ENCODE data around the gene SLC9A3. TPM values are rescaled to one million over a fixed set of nuclear protein-coding genes. Genes with fewer than 3 reads are reported as not detected.

SLC9A3 gene
- total RNA-seq, 1 experiment from 2014 or later = 1.9 TPM

DNA sequence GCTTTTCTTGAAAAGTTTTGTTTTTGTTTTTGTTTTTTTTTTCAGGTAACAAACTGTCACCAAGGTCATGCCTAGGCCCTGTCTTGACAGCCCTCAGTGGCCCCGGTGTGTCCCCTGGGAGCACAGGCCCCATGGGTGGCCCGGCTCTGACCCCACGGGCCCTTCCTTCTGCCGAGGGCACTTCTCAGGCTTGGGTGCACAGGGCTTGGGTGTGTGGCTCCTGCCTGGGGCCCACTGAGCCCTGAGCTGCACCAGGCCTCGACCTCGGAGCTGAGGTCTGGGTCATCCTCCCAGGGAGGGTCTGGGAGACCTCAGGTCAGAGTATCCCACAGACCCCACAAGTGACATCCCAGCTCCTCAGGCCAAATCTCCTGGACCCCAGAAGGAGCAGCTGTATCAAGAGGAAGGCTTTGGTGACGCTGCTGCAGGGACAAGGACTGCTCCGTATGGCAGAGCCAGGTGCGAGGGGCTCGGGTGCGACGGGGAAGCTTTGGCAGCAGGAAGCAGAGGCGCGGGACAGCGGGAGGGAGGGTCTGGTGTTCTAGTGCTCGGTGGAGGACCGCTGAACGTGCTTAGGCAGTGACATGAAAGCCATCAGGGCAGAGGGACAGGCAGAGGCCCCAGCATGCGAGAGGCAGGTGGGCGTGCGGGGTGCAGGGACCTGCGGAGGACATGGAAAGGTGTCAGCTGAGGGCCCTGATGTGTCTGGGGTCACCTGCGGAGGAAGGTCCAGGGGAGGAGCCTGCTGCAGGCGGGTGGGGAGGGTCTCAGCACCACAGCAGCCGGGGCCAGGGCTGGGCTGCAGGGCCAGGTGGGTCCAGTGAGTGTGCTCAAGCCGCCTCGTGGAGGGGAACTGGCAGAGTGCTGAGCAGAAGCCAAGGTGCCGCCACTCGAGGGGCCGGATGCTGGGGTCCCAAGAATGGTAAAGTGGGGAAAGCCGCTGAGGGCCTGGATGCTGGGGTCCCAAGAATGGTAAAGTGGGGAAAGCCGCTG is 18.4 kb upstream of the SLC9A3 start:
- CTCF ChIA-PET = no interaction called here
- TF ChIP-seq, protein P1, sequence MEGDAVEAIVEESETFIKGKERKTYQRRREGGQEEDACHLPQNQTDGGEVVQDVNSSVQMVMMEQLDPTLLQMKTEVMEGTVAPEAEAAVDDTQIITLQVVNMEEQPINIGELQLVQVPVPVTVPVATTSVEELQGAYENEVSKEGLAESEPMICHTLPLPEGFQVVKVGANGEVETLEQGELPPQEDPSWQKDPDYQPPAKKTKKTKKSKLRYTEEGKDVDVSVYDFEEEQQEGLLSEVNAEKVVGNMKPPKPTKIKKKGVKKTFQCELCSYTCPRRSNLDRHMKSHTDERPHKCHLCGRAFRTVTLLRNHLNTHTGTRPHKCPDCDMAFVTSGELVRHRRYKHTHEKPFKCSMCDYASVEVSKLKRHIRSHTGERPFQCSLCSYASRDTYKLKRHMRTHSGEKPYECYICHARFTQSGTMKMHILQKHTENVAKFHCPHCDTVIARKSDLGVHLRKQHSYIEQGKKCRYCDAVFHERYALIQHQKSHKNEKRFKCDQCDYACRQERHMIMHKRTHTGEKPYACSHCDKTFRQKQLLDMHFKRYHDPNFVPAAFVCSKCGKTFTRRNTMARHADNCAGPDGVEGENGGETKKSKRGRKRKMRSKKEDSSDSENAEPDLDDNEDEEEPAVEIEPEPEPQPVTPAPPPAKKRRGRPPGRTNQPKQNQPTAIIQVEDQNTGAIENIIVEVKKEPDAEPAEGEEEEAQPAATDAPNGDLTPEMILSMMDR (conservative IDR thresholded peaks at IDR 0.05; ENCODE audit: low read depth, low read length) = no peak
- POLR2A ChIA-PET (ENCODE audit: low non-redundant PET) = no interaction called here
- DNase-seq (ENCODE audit: low spot score) = no peak
- Histone ChIP-seq H3K4me1 (ENCODE audit: insufficient read depth, low read length, poor library complexity, severe bottlenecking) (peaks cover 5% of the 10 kb centered on the region), H3K27ac (ENCODE audit: low read depth, low read length, poor library complexity, severe bottlenecking) (no peak overlapping the region), H3K27me3 (replicated peaks; ENCODE audit: insufficient read depth, low read depth, low read length, poor library complexity) (peaks cover 31% of the 10 kb centered on the region), H3K36me3 (ENCODE audit: insufficient read depth, low read length, poor library complexity, severe bottlenecking) (no peaks in the 10 kb centered on the region), H3K9me3 (ENCODE audit: low read depth, low read length, poor library complexity, severe bottlenecking) (no peaks in the 10 kb centered on the region), H3K4me3 (ENCODE audit: low read depth, low read length, poor library complexity, severe bottlenecking) (no peak overlapping the region)
- intact Hi-C loops (cut with micrococcal nuclease; ENCODE audit: unreplicated experiment) = no loop called here
- no TSS peak for BruUV-seq (replicated peaks)

DNA sequence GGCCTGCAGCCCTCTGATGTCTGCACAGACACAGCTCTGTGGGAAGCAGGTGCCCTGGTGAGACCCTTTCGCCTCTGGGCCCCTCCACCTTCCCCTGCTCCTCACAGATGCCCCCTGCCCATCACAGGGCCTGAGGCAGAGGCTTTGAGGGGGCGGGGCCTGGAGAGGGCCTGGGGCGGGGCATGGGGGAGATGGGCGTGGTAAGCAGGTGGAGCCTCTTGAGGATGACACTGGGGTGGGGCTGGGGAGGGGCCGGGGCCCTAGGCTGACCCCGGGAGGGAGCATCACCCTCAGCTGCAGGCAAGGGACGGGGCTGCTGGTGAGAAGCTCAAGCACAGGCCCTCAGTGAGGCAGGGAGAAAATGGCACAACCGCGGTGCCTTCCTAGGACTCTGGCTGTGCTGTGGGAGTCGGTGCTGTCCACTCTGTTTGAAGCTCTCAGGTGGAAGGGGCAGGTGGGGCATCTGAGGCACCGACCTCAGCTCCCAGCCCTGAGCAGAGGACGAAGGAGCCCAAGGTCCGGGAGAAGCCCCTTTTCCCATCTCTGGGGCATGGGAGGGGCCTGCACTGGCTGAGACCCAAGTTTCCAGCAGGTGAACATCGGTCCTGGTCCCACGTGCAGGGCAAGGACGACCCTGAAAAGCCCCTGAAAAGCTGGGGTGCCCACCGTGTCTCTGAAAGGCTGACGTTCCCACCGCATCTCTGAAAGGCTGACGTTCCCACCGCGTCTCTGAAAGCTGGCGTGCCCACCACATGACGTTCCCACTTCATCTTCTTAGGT is 17.5 kb upstream of the SLC9A3 start:
- no peak for DNase-seq (ENCODE audit: low spot score)
- ChIA-PET POLR2A (ENCODE audit: low non-redundant PET) (no interaction called here), CTCF (no interaction called here)
- H3K4me3 ChIP-seq (ENCODE audit: low read depth, low read length, poor library complexity, severe bottlenecking) = no peak overlapping the region
- peaks cover 31% of the 10 kb centered on the region for H3K27me3 ChIP-seq (replicated peaks; ENCODE audit: insufficient read depth, low read depth, low read length, poor library complexity)
- intact Hi-C loops (cut with micrococcal nuclease; ENCODE audit: unreplicated experiment) = no loop called here
- peaks cover 5% of the 10 kb centered on the region for H3K4me1 ChIP-seq (ENCODE audit: insufficient read depth, low read length, poor library complexity, severe bottlenecking)
- no peaks in the 10 kb centered on the region for H3K36me3 ChIP-seq (ENCODE audit: insufficient read depth, low read length, poor library complexity, severe bottlenecking)
- no TSS peak for BruUV-seq (replicated peaks)
- no peak overlapping the region for H3K27ac ChIP-seq (ENCODE audit: low read depth, low read length, poor library complexity, severe bottlenecking)
- TF ChIP-seq EZH2 (IDR thresholded peaks at IDR 0.05; ENCODE audit: borderline replicate concordance, low read depth, low read length, poor library complexity, severe bottlenecking) = no peak
- TF ChIP-seq, protein P1 (conservative IDR thresholded peaks at IDR 0.05; ENCODE audit: low read depth, low read length) = no peak
- H3K9me3 ChIP-seq (ENCODE audit: low read depth, low read length, poor library complexity, severe bottlenecking) = no peaks in the 10 kb centered on the region

DNA sequence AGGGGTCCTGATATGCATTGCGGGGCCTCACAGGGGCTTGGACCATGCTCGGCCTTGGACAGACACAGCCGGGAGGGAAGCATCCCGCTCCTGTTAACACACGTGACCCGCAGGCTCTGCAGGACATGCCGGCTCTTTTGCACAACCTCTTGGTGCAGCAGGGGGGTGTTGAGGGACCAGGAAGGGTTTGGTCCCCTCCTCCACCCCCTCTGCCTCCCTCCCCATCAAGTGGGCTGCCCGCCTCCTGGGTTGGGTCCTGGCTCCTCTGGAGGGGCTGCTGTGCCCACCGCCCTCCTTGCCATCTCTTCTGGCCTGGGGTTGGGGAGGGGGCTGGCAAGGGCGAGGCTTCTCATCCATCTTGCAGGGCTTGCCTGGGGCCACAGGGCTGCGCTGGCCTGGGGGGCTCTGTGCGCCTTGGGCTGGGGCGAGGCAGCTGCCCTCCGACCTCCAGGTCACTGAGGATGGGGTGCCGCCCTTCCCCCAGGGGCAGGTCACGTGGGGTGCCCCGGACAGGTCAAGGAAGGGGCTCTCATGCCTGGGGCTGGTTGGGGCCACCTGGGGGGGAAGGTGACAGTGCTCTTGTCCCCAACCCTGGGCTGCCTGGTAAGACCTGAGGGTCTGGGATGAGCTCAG is 16.8 kb upstream of the SLC9A3 start:
- DNase-seq (ENCODE audit: low spot score) = no peak
- Histone ChIP-seq H3K27ac (ENCODE audit: low read depth, low read length, poor library complexity, severe bottlenecking) (no peak overlapping the region), H3K9me3 (ENCODE audit: low read depth, low read length, poor library complexity, severe bottlenecking) (no peaks in the 10 kb centered on the region), H3K4me1 (ENCODE audit: insufficient read depth, low read length, poor library complexity, severe bottlenecking) (peaks cover 5% of the 10 kb centered on the region), H3K4me3 (ENCODE audit: low read depth, low read length, poor library complexity, severe bottlenecking) (no peak overlapping the region), H3K36me3 (ENCODE audit: insufficient read depth, low read length, poor library complexity, severe bottlenecking) (no peaks in the 10 kb centered on the region), H3K27me3 (replicated peaks; ENCODE audit: insufficient read depth, low read depth, low read length, poor library complexity) (peaks cover 31% of the 10 kb centered on the region)
- POLR2A ChIA-PET (ENCODE audit: low non-redundant PET) = no interaction called here
- TF ChIP-seq, protein P1 (conservative IDR thresholded peaks at IDR 0.05; ENCODE audit: low read depth, low read length) = no peak
- no peak for TF ChIP-seq EZH2 (IDR thresholded peaks at IDR 0.05; ENCODE audit: borderline replicate concordance, low read depth, low read length, poor library complexity, severe bottlenecking)
- CTCF ChIA-PET = no interaction called here
- no TSS peak for BruUV-seq (replicated peaks)
- intact Hi-C loops (cut with micrococcal nuclease; ENCODE audit: unreplicated experiment) = no loop called here

All from A673 (cell line).